ENCODE data around the gene NUDT14.

- TF ChIP-seq, protein P1, sequence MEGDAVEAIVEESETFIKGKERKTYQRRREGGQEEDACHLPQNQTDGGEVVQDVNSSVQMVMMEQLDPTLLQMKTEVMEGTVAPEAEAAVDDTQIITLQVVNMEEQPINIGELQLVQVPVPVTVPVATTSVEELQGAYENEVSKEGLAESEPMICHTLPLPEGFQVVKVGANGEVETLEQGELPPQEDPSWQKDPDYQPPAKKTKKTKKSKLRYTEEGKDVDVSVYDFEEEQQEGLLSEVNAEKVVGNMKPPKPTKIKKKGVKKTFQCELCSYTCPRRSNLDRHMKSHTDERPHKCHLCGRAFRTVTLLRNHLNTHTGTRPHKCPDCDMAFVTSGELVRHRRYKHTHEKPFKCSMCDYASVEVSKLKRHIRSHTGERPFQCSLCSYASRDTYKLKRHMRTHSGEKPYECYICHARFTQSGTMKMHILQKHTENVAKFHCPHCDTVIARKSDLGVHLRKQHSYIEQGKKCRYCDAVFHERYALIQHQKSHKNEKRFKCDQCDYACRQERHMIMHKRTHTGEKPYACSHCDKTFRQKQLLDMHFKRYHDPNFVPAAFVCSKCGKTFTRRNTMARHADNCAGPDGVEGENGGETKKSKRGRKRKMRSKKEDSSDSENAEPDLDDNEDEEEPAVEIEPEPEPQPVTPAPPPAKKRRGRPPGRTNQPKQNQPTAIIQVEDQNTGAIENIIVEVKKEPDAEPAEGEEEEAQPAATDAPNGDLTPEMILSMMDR (IDR thresholded peaks at IDR 0.05) = no peak
- no peak for TF ChIP-seq POLR2AphosphoS5 (IDR thresholded peaks at IDR 0.05)
Observed at GRCh38 chr14:105173901-105174894, 6.9 kb downstream of the NUDT14 start.

All from prostate gland (tissue), 2 donors.